ENCODE data around the gene EMC6.

DNA sequence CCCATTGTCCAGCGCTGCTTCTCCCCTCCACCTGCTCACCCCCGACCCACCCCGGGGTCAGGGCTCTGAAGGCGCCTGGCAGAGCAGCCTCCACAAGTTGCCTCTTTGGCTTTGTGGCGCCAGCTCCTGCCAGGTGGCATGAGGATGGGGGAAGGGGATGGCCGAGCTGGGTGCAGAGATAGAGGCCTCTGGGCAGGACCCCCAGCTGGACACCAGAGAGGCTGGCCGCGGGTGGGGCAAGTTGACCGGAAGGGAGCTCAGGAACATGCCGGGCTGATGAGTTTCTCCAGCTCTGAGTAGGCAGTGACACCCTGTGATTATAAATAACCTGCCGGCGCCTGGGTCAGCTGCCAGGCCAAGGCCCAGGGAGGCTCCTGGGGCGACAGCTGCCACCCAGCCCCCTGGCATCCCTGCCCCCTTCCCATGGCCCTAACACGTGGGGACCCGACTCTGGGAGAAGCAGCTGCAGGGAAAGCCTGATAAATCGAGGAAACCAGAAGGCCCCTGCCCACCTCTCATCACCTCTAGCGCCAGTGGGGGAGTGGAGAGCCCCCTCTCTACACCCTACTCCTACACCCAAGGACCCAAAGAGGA, 26.6 kb downstream of the EMC6 start:
- TF ChIP-seq, protein P1, sequence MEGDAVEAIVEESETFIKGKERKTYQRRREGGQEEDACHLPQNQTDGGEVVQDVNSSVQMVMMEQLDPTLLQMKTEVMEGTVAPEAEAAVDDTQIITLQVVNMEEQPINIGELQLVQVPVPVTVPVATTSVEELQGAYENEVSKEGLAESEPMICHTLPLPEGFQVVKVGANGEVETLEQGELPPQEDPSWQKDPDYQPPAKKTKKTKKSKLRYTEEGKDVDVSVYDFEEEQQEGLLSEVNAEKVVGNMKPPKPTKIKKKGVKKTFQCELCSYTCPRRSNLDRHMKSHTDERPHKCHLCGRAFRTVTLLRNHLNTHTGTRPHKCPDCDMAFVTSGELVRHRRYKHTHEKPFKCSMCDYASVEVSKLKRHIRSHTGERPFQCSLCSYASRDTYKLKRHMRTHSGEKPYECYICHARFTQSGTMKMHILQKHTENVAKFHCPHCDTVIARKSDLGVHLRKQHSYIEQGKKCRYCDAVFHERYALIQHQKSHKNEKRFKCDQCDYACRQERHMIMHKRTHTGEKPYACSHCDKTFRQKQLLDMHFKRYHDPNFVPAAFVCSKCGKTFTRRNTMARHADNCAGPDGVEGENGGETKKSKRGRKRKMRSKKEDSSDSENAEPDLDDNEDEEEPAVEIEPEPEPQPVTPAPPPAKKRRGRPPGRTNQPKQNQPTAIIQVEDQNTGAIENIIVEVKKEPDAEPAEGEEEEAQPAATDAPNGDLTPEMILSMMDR (IDR thresholded peaks at IDR 0.05) = no peak
- TF ChIP-seq POLR2A (IDR thresholded peaks at IDR 0.05) = no peak
